Femur (tissue), 1 donor: ENCODE measurements around the gene DLG5.

Experiments
- DNase-seq: peaks from one replicate; pipeline ENCODE4 v3.0.0-alpha.2; 2017

DLG5 gene

GRCh38 chr10:77863446-77863845, 63.1 kb downstream of the DLG5 start:
- no peak for DNase-seq

DNA sequence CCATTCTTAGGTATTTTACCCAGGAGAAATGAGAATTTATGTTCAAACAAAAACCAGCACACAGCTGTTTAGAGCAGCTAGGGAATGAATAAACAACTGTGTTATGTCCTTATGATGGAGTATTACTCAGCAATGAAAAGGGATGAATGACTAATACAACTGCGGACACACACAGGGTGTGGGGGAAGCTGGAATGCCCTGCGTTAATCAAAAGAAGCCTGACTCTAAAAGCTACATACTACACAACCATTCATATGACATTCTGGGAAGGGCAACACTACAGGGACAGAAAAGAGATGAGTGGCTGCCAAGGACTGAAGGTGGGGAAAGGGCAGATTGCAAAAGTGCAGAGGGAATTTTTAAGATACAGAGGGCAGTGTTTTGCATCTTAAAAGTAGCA, 64.0 kb downstream of the DLG5 start:
- no peak for DNase-seq

DNA sequence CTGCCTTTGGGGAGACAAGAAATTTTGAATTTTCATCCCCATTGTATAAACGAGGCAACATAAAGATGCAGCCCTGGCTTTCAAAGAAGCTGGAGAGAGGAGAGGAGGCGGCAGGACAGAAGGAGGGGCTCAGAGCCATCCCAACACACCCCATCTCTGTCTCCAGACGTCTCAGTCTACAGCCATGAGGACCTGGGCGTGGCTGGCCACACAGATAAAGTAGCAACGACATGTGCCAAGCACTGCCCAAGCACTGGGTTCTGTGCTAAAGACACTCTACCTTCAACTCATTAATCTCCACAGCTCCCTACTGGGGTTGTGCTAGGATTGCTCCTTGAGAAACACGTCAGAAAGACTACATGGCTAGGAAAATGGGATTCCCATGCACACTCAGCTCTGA, 65.2 kb downstream of the DLG5 start:
- no peak for DNase-seq

- DNase-seq = no peak
Measured at GRCh38 chr10:77859865-77860282, 66.7 kb downstream of the DLG5 start.

- DNase-seq = no peak
Measured at GRCh38 chr10:77859200-77859864, 67.2 kb downstream of the DLG5 start.

GRCh38 chr10:77857272-77857671, 69.3 kb downstream of the DLG5 start:
- no peak for DNase-seq

- DNase-seq = no peak
Measured at GRCh38 chr10:77856566-77856965, 70.0 kb downstream of the DLG5 start.

- DNase-seq = no peak
Measured at GRCh38 chr10:77855404-77856155, 71.0 kb downstream of the DLG5 start.

- DNase-seq = no peak
Measured at GRCh38 chr10:77854115-77854514, 72.4 kb downstream of the DLG5 start.

DNA sequence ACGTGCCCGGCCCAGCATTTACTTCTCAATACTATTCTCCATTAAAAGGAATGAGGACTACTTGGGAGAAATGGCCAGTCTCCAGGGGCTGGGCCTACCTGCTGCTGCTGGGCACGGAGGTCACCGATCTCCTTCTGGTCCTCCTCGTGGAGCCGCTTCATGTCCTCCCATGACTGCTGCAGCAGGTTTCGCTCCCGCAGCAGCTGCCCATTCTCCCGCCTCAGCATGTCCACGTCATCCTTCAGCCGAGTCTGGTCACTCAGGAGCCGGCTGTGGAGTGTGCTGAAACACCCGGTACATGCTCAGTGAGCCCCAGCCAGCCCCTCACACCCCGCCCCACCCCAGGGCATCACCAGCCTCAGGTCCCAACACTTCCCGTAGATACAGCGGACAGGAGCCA, 73.3 kb downstream of the DLG5 start:
- no peak for DNase-seq

GRCh38 chr10:77850620-77851231, 75.8 kb downstream of the DLG5 start:
- no peak for DNase-seq

- DNase-seq = no peak
Measured at GRCh38 chr10:77849039-77849664, 77.4 kb downstream of the DLG5 start.

GRCh38 chr10:77846718-77847311, 79.7 kb downstream of the DLG5 start:
- DNase-seq = peak; percentile 88

DNA sequence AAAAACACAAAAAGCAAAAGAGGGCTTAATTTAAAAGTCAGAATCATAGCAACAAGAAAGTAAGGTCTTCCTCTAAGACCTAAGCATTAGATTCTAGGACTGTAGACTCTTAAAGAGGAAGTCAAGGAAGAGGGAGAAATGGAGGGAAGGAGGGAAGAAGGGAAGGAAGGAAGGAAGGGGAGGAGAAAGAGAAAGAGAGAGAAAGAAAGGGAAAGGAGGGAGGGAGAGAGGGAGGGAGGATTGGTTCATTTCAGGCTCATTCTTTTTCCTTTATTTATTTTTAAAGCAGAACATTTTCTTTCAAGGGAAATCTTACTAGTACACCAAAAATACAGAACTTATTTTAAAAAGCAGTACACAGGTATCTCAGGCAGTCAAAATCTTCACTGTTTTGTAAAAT, 81.1 kb downstream of the DLG5 start:
- no peak for DNase-seq

DNA sequence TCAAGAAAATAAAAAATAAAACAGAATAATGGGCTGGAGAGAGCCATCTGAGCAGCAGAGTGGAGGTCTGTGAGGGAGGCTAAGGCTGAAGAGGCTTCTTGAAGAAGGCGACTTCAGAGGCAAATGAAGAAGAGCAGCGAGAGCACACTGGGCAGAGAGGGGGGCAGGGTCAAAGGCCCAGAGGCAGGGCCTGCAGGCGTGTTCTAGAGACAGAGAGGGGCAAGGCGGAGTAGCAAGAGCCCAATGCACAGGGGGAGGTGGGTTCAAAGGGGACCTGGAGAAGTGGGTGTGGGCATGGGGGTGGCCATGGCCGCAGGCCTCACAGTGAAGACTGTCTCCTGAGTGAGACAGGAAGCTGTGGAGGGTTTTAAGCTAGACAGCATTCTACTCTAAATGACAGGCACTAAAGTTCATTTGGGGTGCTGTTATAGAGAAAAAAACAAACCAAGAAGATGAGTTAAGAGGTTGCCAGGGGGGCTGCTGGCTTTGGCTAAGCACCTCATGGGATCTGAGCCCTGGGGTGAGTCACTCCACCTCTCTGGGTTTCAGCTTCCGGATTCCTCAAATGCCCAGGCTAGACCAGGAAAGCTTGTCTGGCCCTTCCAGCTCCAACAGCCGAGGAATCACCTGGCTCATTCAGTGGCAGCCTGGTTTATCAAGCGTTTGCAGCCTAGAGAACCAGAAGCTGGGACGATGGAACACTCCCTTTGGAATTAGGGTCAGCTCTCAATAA, 81.7 kb downstream of the DLG5 start:
- DNase-seq = no peak

DNA sequence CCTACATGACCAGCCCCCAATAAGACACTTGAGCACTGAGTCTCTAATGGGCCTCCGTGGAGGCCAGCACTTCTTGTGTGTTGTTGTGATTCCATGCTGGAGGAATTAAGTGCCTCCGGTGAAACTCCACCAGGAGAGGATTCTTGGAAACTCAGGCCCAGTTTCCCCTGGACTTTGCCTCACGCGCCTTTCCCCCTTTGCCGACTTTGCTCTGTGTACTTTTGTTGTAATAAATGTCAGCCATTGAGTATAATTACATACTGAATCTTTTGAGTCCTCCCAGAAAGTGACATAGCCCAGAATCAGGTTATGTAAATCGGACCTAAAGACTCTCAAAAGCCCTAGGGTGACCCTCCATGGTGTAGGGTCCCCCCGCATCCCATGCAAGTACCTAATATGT, 82.4 kb downstream of the DLG5 start:
- DNase-seq = no peak

GRCh38 chr10:77843264-77843663, 83.3 kb downstream of the DLG5 start:
- DNase-seq = no peak

DNA sequence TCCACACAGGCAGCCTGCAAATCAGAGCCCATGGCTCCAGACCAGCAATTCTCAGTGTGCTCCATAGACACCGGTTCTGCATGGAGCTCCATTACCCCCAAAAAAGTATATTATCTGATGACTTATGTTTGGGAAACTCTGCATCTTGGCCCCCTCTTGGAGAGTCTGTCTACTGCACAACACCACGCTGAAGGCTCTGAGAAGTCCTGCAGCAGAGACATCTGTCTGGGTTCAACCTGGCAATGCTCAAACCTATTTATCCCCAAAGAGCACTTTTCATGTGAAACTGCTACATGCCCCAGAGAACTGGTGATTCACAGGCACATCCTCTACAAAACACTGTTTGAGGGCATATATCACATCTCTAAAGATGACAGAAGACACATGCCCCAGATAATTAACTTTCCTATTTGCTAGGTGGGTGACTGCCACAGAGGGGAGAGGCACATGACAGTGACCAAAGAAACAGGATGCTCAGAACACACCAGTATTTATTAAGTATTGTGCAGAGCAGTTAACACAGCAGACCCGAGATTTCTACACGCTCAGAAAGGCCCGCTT, 83.8 kb downstream of the DLG5 start:
- no peak for DNase-seq

DNA sequence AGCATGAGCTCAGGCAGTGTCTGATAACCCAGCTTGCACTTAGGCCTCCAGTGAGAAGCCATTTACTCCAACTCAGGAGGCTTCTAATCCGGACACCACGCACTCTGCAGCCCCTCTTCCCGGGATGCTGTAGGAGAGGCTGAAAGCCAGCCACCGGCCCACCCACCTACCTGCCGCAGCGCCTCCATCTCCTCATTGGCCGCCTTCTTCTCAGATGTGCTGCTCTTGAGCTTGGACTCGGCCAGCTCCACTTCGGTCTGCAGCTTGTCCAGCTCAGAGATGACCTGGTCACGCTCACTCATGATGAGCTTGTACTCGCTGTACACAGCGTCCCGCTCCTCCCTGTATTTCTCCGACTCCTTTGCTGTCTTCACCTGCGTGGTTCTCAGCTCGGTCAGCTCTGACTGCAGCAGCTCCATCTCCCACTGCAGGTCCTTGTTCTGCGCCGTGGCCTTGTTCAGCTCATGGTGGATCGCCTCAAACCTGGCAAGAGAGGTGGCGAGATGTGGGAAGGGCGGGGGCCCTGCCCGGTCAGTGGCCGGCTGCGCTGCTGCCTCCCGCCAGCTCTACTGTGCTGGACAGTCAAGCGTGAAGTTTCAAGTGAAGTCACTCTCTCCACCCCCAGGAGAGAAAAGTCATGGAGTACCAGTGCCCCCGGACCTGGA, 84.7 kb downstream of the DLG5 start:
- no peak for DNase-seq

DNA sequence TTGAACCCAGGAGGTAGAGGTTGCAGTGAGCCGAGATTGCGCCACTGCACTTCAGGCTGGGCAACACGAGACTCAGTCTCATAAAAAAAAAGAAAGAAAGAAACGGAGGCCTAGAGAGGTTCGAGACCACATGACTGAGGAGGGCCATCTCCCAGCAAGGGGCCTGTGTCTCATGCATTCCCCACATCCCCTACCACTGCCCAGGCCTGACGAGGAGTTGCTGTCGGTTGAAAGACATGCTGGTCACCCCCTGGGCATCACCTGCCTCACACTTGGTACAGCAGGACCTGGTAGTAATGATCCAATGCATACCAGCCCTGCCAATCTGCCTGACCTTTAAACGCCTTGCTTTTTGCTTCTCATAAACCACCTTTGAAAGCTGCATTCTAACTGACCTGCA, 85.9 kb downstream of the DLG5 start:
- no peak for DNase-seq

GRCh38 chr10:77837925-77838595, 88.5 kb downstream of the DLG5 start:
- DNase-seq = no peak
